Loucy (cell line): ENCODE results near the gene ZNF23.

Source experiments
- H2AFZ ChIP-seq: fragments of 200-600 bp; sonication (generic); 2 replicates; pipeline ENCODE4 v1.6.0; 2016; ENCODE audit warnings: antibody characterized with exemption, mild to moderate bottlenecking, low read length, moderate library complexity
- H3F3A ChIP-seq: fragments of 200-600 bp; 2 replicates; pipeline ENCODE4 v1.6.0; 2016; ENCODE audit warnings: antibody characterized with exemption, low read depth, mild to moderate bottlenecking
- H3K27me3 ChIP-seq: fragments of 200-600 bp; sonication (generic); 2 replicates; pipeline ENCODE4 v1.6.1; 2014; ENCODE audit warnings: low read length, mild to moderate bottlenecking; ENCODE audit not compliant: insufficient read depth, poor library complexity, severe bottlenecking
- H3K36me3 ChIP-seq: fragments of 200-600 bp; sonication (generic); 2 replicates; pipeline ENCODE4 v1.6.1; 2016; ENCODE audit warnings: low read length; ENCODE audit not compliant: insufficient read depth
- H3K4me1 ChIP-seq: fragments of 200-600 bp; sonication (generic); 2 replicates; pipeline ENCODE4 v1.5.1; 2014; ENCODE audit warnings: low read length, mild to moderate bottlenecking; ENCODE audit not compliant: insufficient read depth, poor library complexity, severe bottlenecking
- H3K4me2 ChIP-seq: fragments of 200-600 bp; sonication (generic); 2 replicates; pipeline ENCODE4 v1.6.0; 2014; ENCODE audit warnings: antibody characterized with exemption, low read length, low read depth, mild to moderate bottlenecking; ENCODE audit not compliant: poor library complexity, severe bottlenecking
- H3K4me3 ChIP-seq: fragments of 200-600 bp; sonication (generic); 2 replicates; pipeline ENCODE4 v1.5.1; 2014; ENCODE audit warnings: low read length, mild to moderate bottlenecking, mixed read lengths; ENCODE audit not compliant: poor library complexity, severe bottlenecking
- H3K79me2 ChIP-seq: fragments of 200-600 bp; sonication (generic); 2 replicates; pipeline ENCODE4 v1.6.1; 2014; ENCODE audit warnings: low read length; ENCODE audit not compliant: insufficient read depth
- H3K9ac ChIP-seq: fragments of 200-600 bp; sonication (generic); 2 replicates; pipeline ENCODE4 v1.6.0; 2014; ENCODE audit warnings: mild to moderate bottlenecking, low read depth, low read length, moderate library complexity; ENCODE audit not compliant: poor library complexity, severe bottlenecking
- H3K9me2 ChIP-seq: fragments of 200-600 bp; sonication (generic); replicated peaks from 2 replicates; pipeline ENCODE4 v1.6.1; 2016; ENCODE audit warnings: low read depth, low read length, mixed read lengths
- H3K9me3 ChIP-seq: fragments of 200-600 bp; sonication (generic); 2 replicates; pipeline ENCODE4 v1.6.1; 2014; ENCODE audit warnings: mild to moderate bottlenecking, antibody characterized with exemption, low read length, low read depth; ENCODE audit not compliant: insufficient read depth
- H4K20me1 ChIP-seq: fragments of 200-600 bp; sonication (generic); 2 replicates; pipeline ENCODE4 v1.6.0; 2014; ENCODE audit warnings: antibody characterized with exemption, low read length, mild to moderate bottlenecking; ENCODE audit not compliant: insufficient read depth, poor library complexity, severe bottlenecking
- EZH2phosphoT487 ChIP-seq: fragments of 200-600 bp; IDR thresholded peaks from 2 replicates; pipeline ENCODE4 v1.6.1; 2018; ENCODE audit warnings: antibody characterized with exemption, mild to moderate bottlenecking, moderate library complexity, borderline replicate concordance
- TF ChIP-seq, protein P1 (sequence below): fragments of 200-600 bp; sonication (generic); conservative IDR thresholded peaks from 2 replicates; pipeline ENCODE4 v1.5.1; 2014; ENCODE audit warnings: mild to moderate bottlenecking, antibody characterized with exemption, low read length

The ZNF23 gene

DNA sequence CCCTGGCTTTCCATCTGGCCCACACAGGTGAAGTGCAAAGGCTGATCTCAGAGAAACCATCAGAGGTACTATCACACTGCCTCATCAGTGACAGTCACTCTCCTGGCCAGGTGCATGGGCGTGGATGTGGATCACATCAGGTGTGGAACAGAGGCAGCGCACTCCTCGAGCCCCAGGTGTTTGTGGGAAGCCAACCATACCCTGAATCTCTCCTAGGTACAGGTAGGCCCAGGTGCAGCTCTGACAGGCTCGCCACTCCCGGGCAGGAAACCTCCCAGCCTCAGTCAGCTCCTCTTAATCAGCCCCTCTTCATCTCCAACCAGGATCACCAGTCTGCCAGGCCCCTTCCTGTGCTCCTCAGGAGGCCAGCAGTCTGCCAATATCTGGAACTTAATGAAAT, 51.9 kb downstream of the ZNF23 start:
- no peak for TF ChIP-seq EZH2phosphoT487
- TF ChIP-seq, protein P1, sequence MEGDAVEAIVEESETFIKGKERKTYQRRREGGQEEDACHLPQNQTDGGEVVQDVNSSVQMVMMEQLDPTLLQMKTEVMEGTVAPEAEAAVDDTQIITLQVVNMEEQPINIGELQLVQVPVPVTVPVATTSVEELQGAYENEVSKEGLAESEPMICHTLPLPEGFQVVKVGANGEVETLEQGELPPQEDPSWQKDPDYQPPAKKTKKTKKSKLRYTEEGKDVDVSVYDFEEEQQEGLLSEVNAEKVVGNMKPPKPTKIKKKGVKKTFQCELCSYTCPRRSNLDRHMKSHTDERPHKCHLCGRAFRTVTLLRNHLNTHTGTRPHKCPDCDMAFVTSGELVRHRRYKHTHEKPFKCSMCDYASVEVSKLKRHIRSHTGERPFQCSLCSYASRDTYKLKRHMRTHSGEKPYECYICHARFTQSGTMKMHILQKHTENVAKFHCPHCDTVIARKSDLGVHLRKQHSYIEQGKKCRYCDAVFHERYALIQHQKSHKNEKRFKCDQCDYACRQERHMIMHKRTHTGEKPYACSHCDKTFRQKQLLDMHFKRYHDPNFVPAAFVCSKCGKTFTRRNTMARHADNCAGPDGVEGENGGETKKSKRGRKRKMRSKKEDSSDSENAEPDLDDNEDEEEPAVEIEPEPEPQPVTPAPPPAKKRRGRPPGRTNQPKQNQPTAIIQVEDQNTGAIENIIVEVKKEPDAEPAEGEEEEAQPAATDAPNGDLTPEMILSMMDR = no peak
- H3K4me1 ChIP-seq = no peaks in the 10 kb centered on the region
- H3K79me2 ChIP-seq = no peaks in the 10 kb centered on the region
- no peak overlapping the region for H3K9ac ChIP-seq
- H3K4me3 ChIP-seq = no peak overlapping the region
- H3F3A ChIP-seq = no peaks in the 10 kb centered on the region
- no peaks in the 10 kb centered on the region for H3K9me2 ChIP-seq
- H4K20me1 ChIP-seq = no peaks in the 10 kb centered on the region
- no peaks in the 10 kb centered on the region for H3K27me3 ChIP-seq
- no peak overlapping the region for H3K4me2 ChIP-seq
- H2AFZ ChIP-seq = no peak overlapping the region
- H3K9me3 ChIP-seq = no peaks in the 10 kb centered on the region
- H3K36me3 ChIP-seq = no peaks in the 10 kb centered on the region

DNA sequence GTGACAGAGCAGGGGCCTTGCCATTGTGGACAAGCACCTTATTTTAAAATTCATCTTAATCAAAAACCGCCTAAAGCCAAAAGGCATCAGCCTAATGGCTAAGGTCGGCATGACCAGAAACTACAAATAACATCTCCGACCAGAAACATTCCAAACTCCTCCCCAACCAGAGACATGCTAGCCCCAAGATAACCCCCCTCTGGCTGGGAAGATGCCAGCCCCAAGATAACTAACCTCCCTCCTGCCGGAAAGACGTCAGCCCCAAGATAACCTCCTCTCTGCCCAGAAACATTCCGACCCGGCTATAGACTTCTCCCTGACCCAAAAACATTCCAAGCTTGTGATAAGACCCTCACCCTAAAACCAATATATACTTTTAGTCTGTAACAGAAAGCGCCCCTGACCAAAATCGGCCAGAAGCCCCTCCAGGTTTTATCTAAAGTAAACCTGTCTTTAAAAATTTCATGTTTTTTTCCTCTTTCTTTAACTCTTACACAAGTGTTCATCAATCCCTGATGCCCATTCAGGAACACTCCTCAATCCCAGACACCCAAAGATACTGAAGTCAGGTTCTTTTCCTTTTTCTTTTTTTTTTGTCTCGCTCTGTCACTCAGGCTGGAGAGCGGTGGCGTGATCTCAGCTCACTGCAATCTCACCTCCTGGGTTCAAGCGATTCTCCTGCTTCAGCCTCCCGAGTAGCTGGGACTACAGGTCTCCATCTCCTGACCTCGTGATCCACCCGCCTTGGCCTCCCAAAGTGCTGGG, 52.9 kb downstream of the ZNF23 start:
- Histone ChIP-seq H3K9me2 (no peaks in the 10 kb centered on the region), H3K27me3 (no peaks in the 10 kb centered on the region), H2AFZ (no peak overlapping the region), H3K4me2 (no peak overlapping the region), H3K9me3 (no peaks in the 10 kb centered on the region), H3F3A (no peaks in the 10 kb centered on the region), H4K20me1 (no peaks in the 10 kb centered on the region), H3K9ac (no peak overlapping the region), H3K79me2 (no peaks in the 10 kb centered on the region), H3K4me3 (no peak overlapping the region), H3K4me1 (no peaks in the 10 kb centered on the region), H3K36me3 (no peaks in the 10 kb centered on the region)
- TF ChIP-seq, protein P1 = no peak
- no peak for TF ChIP-seq EZH2phosphoT487

DNA sequence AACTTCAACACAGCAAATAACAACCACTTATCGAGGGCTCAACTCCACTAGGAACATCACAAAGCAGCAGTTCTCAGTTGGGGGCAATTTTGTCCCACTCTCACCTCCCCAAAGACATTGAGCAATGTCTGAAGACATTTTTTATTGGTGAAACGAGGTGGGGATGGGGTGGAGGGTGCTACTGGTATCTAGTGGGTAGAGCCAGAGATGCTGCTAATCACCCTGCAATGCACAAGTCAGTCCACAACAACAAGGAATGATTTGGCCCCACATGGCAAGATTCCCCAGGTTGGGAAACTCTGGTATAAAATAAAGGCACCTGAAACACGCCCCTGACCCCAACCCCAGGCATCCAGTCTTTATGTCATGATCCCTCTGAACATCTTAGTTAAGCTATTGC, 53.5 kb downstream of the ZNF23 start:
- no peaks in the 10 kb centered on the region for H3K9me3 ChIP-seq
- H3K79me2 ChIP-seq = no peaks in the 10 kb centered on the region
- H3K9ac ChIP-seq = no peak overlapping the region
- no peak overlapping the region for H3K4me2 ChIP-seq
- H3K36me3 ChIP-seq = no peaks in the 10 kb centered on the region
- no peak overlapping the region for H2AFZ ChIP-seq
- no peak overlapping the region for H3K4me3 ChIP-seq
- no peak for TF ChIP-seq EZH2phosphoT487
- TF ChIP-seq, protein P1 = no peak
- no peaks in the 10 kb centered on the region for H3K27me3 ChIP-seq
- no peaks in the 10 kb centered on the region for H3K9me2 ChIP-seq
- no peaks in the 10 kb centered on the region for H3F3A ChIP-seq
- no peaks in the 10 kb centered on the region for H4K20me1 ChIP-seq
- H3K4me1 ChIP-seq = no peaks in the 10 kb centered on the region
